Thoracic aorta endothelial cell (primary cell): Measurements from ENCODE around the gene GCH1. TPM values are rescaled to one million over a fixed set of nuclear protein-coding genes. Genes with fewer than 3 reads are reported as not detected.

ENCODE experiments used
- small RNA-seq: library from RNA; depleted of rRNA; stranded (forward); fragments of <200 nt; gene quantifications from one replicate; pipeline ENCODE3, GENCODE V24; 2012
- total RNA-seq: library from RNA; depleted of rRNA; stranded (reverse); fragments of >200 nt; gene quantifications from 2 replicates; pipeline ENCODE4 v1.2.3, GENCODE V29; 2012

The GCH1 gene, protein sequence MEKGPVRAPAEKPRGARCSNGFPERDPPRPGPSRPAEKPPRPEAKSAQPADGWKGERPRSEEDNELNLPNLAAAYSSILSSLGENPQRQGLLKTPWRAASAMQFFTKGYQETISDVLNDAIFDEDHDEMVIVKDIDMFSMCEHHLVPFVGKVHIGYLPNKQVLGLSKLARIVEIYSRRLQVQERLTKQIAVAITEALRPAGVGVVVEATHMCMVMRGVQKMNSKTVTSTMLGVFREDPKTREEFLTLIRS
- 3.3 and 5.0 TPM in 2 replicates for total RNA-seq

DNA sequence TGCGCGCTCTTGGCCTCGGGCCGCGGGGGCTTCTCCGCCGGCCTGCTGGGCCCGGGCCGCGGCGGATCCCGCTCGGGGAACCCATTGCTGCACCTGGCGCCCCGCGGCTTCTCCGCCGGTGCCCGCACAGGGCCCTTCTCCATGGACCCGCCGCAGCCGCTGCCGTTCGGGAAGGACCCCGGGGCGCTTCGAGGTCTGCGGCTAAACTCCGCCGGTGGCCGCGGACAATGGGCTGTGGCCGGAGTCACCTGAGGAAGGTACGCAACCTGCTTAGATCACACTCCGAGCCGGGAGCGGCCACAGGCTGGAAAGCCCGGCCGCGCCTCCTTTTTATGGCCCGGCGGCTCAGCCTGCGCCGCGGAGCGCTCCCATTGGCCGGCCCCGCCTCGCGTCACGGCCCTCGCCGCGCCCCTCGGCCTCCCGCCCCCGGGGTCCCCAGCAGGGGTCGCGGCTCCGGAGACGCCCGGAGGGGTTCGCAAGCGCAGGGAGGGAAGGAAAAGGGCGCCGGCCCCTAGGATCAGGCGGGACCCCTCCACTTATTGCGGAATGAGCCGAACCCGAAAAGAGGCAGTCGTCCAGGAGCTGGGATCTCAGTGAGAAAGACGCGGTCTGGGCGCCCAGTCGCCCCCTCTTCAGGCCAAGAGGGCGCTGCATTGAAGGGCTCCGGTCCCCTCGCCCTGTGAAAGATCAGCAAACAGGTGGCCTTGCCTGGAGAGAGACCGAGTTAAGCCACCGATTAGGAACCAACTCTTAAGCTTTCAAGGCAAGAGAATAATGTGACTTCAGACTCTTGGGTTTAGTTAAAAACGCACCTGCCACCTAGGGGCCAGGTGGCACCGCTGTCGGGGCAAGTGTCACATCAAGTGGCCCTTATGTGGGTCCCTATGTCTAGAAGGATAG lies at the start of gene GCH1:
Gene GCH1 (minus strand): TSS at position 306 of the 900 bp plus-strand sequence. CDS start 163 bp downstream, at position 143.

Small RNA genes within 50 kb of the gene (small RNA-seq; reads per million reads assigned to genes)
- gene MIR4308, result not detected
- gene RNU6ATAC9P, result not detected

Other genes starting within 250 kb of the GCH1 start
- 23.9 and 31.1 TPM in 2 replicates for gene WDHD1, start 124.3 kb upstream of the GCH1 start, total RNA-seq
- gene SOCS4, start 124.4 kb upstream of the GCH1 start, total RNA-seq, result 40.2 and 50.1 TPM in 2 replicates
- 88.6 and 92.5 TPM in 2 replicates for gene MAPK1IP1L, start 148.8 kb upstream of the GCH1 start, total RNA-seq
- 34.6 and 37.5 TPM in 2 replicates for gene LGALS3, start 226.4 kb upstream of the GCH1 start, total RNA-seq